ENCODE data around the gene PILRA.

GRCh38 chr7:100434297-100435144, 61.2 kb downstream of the PILRA start:
- TF ChIP-seq CTCF (IDR thresholded peaks at IDR 0.05), result no peak
- no peak for TF ChIP-seq EZH2 (IDR thresholded peaks at IDR 0.05; ENCODE audit: borderline replicate concordance, insufficient read depth, low read depth, low read length, poor library complexity, severe bottlenecking)

Data from B cell (primary cell).